GM18868 (cell line): ENCODE results near the gene BDH1.

Experiments
- ATAC-seq: cut with Tn5 transposase; IDR thresholded peaks from one replicate; pipeline ENCODE4 v1.9.1; 2021; ENCODE audit warnings: mild to moderate bottlenecking, moderate library complexity; ENCODE audit not compliant: unreplicated experiment

Gene BDH1

DNA sequence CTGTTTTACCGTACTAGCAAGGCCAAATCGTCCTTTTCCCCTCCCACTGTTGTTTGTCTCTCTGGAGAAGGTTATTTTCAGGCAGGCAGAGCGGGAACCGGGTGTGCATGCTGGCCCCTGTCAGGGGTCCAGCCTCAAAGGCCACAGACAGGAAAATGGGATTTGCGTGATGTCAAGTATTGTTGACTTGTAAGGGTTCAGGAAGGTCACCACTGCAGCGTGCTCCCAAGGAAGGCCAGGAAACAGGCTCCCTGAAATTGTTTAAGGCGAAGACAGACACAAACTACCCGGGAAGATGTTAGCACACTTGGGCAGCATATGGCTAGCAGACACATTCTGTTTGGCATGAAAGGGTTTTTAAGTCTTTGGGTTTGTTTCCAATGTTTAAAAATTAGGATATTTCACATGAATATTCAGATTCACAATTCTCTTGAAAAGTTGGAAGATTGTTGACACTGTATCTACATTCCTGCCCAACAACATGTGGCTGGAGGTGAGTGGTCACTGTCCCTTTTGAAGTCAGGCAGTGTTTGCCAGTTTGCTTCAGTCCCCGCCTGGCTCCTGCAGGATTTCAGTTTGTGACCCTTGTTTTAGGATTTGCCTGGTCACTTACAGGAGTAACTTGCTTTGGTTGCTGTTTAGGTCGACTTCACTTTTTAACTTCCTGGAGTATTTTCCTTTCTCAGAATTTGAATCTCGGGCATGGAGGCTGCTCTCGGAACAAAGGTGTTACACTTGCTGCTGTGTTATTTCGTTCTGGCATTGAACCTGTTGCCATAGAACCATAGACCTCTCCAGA, 90.4 kb downstream of the BDH1 start:
- ATAC-seq: no peak

DNA sequence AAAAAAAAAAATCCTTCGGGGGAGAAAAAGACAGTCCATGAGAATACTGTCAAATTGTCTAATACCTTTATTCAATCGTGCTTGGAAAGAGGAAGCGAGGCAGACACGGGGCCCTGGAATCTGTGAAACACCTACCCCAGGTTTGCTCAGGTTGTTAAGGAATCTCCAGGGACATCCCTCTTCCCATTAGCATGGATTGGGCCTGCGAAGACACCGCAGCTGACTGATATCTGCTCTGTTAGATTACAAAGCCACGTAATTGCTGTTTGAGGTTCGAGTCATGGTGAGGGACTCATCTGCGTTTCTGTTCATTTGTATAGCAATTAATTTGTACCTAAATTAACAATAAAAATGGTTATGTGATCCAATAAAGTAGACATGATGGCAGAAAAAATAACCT, 91.0 kb downstream of the BDH1 start:
- ATAC-seq: no peak

DNA sequence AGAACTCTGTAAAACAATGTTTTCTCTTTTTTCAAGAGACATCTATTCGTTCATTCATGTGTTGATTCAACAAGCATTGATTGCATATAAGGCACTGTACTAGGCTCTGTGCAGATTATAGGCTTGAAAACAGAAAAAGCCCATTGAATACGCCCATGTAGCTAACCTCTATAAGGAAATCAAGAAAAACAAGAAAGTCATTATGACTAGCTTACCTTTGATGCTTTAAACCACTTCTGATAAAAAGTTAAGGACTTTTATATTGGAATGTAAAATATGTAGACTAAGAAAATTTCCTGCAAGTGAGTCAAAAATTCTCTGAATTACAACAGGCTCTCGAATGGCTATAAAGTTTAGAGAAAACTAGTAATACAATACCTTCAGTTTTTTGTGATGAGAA, 92.5 kb downstream of the BDH1 start:
- no peak for ATAC-seq

DNA sequence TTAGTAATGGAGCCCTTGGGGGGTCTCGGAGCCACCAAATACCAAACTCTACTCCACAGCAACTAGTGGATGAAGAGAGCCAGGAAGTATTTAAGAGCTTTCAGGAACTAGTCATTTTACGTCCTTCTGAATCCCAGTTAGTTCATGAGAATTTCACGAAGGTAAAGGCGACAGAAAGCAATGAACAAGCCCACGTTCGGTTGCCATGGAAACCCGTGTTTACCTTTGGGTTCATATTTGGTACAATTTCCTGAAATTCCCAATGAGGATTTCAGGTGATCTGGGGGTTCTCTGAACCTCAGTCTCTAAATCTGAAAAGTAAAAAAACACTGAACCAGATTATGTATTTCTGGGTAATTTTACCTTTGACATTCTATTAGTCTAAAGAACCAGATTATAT, 93.0 kb downstream of the BDH1 start:
- ATAC-seq: no peak

DNA sequence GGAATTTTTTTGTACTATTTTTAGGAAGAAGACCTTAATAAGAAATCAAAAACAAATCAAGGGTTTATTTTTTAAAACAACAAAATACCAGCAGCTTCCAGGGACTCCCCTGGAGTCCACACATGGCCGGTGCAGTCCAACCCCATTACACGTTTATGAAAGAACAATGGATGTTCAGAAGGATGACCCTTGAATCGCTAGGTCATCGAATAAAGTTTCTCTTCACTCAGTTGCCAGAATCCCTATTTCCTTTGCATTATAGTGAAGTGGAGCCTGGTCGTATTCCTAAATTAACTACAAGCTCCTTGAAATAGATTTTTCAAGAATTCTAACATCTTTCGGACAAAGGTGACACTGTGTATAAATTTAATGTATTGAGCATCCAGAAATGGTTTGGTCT, 95.1 kb downstream of the BDH1 start:
- no peak for ATAC-seq

DNA sequence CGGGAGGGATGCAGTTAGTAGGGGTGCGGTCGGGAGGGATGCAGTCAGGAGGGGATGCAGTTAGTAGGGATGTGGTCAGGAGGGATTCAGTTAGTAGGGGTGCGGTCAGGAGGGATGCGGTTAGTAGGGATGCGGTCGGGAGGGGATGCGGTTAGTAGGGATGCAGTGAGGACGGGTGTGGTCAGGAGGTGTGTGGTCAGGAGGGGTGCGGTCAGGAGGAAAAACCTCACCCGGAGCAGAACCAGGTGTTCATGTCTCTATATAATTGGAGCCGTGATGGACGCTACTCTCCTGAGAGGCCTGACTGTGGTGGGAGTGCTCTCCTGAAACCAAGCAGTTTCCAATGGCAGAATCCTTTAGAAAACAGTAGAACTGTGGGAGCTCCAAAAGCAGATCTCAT, 95.8 kb downstream of the BDH1 start:
- ATAC-seq: no peak
